Measurements from ENCODE around the gene LAMB2.

The LAMB2 gene

DNA sequence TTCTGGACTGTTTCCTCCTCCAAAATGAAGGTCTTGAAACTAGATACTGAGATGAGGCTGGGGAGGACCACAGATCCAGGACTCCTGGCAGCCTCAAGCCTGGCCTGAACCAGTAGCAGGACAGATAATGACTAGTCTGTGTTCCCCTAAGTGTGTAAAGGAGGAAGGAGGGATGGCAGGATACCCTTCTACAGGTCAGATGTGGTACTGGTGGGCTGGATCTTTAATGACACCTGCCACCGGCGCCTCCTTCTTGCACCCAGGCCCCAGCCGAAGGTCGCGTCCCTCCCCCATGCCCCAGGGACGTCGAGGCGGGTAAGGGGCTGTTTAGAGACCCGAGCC lies 12.8 kb downstream of the LAMB2 start:
- no peak for DNase-seq

DNA sequence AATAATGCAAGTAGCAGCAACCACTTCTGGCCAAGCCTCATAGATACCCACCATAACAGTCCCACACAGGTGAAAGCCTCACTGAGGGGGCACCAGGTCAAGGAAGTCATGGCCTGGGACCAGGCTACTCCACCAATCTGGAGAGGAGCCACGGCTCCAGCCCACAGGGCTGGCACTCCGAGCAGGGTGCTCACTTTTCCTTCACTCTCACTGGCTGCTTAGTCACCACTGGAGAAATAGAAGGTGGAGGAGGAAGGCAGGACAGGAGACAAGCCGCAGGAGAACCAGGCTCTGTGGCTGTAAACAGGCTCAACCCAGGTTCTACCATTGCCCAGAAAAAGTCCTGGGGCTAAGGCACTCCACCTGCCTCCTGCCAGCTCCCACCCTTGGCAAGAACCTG lies 13.4 kb downstream of the LAMB2 start:
- DNase-seq: no peak

DNA sequence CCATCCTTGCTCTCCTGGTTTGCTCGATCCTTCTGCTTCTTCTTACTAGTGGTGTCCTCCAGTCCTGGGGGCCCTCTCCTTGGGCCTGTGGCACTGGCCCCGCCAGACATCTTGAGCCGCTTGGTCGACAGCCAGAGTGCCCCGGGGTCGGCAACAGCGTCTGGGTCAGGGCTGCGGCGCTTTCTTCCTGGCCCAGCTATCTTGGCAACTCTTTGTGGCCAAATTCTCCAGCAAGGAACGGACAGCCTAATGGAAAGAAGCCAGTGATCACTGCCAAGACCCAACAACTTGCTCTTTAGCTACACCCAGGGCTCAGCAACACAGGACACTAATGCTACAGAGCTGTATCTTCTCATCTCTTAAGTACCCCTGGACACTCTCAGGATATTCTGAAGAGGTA lies 13.8 kb downstream of the LAMB2 start:
- DNase-seq: no peak

DNA sequence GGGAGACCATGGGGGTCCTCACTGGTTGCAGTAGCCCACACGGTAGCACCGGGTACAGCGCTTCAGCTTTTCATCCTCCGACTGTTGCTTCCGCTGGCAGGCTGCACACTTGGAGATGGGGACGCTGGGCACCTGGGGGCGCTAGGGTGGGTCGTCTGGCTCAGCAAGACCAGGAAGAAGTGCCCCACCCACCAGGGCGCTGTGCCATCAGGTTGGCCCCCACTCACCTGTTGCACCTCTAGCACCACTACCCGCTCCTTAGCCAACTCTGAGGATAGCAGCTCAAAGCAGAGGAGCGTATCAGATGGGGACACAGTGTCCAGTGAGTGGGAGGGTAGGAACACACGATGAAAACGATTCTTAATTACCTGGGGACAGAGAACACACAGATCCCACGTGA lies 20.6 kb downstream of the LAMB2 start:
- no peak for DNase-seq

DNA sequence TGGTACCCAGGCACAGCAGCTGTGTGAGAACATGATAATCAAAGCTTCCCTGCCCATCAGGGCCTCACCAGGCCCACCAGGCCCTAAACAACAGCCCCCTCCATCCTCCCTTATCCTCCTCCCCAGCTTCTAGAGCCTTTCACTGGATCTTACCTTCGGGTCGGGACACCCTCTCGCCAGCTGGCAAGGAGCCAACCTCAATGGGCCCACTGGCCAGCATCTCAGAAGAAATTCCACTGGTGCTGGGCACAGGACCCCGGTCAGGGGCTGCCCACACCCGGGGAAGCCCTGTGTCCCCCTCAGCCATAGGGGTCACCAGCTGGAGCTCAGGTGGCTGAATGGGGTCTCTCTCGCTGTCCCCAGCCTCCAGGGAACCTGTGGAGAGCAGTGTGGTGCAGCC lies 21.5 kb downstream of the LAMB2 start:
- no peak for DNase-seq

DNA sequence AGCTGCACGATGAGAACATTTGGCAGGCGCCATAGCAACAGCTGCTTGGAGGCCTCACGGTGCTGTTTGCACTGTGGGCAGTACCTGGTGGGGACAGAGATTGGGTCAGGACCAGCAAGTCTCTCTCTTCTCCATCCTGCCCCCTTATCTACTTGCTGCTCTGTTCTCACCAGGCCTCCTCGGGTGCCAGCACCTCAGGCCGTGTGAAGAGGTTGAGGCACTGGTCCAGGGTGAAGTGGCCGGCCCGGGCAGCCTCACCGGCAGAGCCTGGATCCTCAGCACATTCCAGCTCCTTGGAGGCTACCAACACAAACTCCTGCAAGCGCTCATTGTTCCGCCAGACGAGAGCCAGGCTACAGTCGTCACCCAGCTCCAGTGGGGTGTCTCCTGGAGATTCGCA lies 22.1 kb downstream of the LAMB2 start:
- DNase-seq: no peak

DNA sequence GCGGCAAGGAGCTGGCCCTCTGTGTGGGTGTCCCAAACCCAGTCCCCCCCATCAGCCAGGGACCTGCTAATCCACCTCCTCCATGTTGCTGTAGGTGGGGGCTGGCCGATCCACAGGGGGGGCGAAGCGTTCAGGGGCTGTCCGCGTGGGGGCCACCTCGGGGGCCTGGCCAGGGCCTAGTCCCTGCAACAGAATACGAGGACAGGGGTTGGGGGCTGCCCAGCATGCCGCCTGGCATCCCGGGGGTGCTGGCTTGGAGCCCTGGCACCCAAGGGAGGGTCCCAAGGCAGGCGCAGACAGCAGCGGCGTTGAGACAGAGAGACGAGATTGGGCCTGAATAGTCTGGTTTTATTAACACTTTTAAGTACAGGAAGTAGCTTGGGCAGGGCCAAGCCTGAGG lies 24.5 kb downstream of the LAMB2 start:
- no peak for DNase-seq

DNA sequence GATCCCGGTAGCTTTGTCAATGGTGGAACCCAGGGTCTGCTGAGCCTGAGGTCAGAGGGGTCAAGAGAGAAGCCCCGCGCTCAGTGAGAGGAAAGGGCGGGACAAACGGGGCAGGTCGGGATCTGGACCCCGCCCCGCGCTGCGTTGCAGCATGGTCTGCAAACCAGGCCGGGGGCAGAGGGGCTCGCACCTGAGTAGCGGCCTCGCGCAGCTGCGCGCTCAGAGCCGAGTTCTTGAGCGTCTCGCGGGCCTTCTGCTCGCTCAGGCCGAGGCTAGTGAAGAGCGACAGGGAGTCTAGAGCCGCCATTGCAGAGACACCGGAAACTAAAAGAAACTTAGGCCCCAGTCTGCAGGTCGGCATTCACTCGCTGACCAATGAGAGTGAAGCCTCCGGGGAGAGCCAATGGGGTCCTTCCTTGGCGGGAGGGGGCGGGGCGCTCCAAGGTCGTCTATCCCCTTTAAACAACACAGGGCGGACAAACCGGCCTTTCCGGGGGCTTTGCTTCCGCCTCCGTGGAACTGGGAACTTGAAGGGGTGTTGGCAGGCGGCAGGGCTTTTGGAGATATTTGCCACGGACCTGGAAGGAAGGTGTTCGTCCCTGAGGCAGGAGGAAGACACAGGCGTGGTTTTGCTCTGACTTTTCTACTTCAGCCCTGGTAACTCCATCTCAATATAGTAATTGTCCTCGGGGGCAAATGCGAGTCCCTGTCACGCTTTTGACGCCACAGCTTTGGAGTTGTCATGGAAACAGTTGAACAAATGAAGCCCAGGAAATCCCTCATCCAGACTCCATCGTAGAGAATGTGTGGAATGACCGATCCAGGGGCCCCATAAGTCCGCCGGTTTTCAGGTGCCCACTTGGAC lies 28.2 kb downstream of the LAMB2 start, which contains the start of gene QARS1:
QARS1 (minus strand) TSS at position 331 of the 865 bp plus-strand sequence; CDS start at position 307, 24 bp downstream.
- DNase-seq: peak; percentile 88

DNA sequence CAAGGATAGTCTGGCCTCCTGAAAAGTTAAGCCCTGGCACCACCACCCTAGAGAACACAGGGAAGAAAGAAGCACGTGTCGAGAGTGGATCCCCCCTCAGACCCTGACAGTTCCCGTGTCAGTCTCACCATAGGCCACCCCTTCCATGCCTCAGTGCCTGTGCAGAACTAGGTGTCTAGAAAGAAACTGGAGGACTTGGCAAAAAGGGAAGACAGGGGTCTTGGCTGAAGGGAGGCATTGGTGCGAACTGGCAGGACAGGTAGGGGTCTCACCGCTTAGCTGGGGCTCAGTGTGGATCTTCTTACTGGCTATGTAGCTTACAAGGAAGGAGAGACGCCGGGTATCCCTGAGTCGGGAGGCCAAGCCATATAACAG lies 28.8 kb downstream of the LAMB2 start:
- DNase-seq: no peak

DNA sequence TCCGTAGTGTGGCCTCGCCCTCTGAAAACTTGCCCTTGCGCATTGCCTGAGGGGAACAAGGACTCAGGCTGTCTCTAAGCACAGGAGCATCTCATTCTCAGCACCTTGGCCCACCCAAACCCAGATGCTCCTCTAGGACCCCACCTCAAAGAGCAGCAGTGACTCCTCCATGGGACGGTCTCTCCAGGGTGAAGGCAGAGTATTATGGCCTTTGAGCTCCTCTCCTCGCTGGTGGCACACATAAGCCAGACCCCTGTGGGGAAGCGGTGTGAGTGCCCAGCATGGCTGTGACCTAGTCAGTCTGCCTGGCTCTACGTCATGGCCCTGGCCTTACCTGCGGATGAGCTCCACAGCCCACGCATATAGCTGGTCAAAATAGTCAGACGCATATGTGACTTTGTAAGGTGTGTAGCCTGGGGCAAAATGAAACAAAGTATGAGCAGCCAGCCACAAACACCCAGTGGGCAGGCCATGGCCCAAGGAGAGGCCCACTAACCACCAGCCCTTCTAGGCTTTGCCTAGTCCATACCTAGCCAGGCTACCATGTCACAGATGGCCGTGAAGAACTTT lies 32.7 kb downstream of the LAMB2 start:
- no peak for DNase-seq

DNA sequence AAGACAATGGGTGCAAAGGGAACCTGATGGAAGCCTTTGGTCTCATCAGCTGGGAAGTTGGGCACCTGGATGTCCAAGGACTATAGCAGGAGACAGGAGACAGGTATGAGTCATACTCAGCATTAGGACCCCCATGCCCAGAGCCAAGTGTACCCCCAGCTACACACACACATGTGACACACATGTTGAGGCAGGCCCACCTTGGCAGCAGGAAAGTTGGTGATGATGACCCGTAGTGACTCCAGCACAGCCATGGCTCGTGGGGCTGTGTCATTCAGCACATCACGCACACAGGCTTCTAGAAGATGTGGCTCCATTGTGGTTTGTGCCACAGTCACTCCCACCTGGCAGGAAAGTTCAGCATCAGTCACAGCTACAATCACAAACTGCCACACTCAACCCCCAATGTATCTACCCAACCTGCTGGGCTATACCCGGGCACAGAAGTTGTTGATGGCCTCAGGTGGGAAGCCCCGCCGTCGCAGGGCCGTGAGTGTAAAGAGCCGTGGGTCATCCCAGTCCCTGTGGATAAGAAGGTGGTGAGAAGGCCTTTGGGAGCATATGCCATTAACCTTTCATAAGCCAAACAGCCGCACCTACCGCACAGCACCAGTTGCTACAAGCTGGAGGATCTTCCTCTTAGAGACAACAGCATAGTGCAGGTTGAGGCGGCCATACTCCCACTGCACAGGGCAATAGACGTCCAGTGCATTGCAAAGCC lies 33.8 kb downstream of the LAMB2 start:
- no peak for DNase-seq

DNA sequence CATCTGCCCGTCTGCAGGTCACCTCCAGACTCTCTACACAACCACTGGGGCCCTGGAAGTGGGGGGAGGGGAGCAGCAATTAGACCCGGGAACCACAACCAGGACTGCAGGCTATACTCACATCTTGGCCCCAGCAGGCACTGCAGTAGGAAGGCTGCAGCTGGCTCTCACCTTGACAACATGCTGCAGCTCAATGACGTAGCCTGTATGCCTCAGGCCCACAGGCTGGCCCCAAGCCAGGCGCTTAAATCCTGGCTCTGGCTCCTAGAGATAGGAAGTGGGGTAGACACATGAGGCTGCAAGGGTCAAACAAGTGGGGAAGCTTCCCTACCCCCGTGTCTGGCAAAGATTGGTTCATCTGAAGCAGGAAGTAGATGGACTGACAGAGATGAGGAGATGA lies 34.4 kb downstream of the LAMB2 start:
- DNase-seq: no peak

DNA sequence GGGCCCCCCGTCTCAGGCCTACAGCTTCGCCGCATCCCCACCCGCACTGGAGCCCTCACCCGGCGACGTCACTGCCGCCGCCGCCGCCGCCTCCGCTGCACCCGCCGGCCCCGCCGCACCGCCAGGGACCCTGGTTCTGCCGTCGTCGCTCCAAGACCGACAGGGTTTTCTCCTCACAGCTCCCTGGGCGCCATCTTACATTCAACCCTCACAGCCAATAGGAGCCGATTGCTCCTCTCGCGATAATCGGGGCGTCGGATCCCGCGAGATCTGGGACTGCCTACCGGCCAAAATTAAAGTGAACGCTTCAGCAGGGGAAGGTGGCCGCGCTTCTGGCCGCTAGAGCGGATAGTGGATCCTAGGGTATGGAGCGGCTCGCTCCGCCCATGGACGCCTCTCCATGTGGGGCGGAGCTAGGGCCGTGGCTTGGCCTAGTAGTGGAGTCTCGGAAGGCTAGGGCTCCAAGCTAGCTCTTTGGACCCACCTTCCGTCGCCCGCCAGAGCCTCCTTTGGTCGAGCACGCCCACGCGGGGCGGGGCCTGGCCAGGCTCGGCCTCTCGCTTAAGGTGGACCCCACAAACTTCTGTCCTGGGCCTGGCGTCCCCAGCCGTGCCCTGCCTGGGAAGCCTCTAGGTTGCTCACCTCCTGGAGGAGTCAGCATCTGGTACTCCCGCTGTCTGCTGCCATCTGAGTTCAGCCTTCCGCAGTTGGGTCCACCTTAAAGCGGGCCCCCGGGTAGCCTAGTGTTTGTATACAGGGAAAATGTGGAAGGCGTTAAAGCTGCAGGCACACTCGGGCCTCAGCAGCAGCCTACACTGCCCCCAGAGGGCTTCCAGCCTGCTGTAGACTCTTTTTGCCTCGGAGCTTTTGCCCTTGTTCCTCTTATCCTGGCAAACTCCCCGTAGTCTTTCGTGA lies 38.7 kb downstream of the LAMB2 start, which contains the start of gene QRICH1:
QRICH1 (minus strand) TSS at position 219 of the 915 bp plus-strand sequence. CDS start 17,054 bp downstream, outside the sequence.
- peak; percentile 94 for DNase-seq

DNA sequence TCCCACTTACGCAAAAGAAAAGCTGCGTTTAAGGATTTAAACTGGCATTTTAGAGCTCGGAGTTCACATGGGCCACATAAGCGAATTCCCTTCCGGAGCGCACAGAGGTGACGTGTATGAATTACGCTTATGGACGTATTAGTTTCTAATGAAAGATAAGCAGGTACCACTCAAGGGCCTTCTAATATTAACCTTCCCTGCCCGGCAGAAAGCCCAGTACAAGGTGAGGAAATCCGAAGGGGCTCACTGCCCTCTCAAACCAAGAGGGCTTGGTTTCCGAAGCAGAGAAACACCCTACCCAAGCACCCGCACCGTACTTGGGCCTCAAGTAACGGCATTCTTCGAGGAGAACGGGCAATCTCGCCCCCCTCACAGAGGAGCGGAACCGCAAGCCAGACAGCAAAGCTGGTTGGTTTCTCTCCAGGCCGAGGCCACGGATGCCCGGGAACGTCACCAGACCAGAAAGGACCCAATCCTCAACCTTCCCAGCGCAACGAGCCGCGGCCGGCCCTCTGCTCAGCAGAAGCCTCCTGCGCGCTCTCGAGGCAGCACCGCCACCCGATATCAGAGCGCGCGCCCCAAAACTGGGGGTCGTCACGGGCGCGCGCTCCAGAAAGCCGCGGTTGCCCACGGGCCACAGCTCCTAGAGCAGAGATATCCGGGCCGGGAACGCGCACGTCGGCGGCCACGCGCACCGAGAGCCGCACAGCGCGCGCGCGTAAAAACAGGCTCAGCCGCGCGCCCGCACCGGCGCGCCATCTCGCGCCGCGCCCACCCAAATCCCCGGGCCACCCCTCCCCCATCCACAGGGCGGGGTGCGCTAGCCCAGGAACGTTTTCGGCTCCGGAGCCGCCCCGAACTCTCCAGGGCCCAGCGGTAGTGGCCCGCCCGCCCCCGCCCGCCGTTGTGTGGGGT lies 39.7 kb downstream of the LAMB2 start:
- DNase-seq: peak; percentile 63

DNA sequence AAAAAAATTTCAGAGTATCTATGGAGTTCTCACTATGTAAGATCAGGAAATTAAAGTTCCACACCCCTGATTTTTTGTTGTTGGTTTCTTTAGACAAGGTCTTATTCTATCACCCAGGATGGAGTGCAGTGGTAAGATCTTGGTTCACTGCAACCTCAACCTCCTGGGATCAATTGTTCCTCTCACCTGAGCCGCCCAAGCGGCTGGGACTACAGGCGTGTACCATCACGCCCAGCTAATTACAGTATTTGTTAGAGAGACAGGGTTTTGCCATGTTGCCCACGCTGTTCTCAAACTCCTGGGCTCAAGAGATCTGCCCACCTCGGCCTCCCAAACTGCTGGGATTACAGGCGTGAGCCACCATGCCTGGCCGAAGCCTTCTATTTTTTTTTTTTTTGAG lies 51.4 kb downstream of the LAMB2 start:
- peak; percentile 0 for DNase-seq

DNA sequence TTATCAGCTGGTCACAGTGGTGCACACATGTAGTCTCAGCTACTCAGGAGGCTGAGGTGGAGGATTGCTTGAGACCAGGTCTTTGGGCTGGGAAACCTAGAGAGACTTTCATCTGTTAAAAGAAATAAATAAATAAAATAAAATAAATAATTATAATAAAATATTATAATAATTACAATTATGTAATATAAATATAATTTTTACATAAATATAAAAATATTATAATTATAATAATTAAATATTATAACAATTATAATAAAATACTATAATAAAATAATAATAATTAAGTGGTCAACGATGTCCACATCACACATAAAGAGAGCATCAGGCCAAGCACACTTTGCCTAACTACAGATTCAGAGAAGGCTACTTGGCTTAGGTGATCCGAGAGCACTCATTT lies 53.6 kb downstream of the LAMB2 start:
- DNase-seq: no peak

DNA sequence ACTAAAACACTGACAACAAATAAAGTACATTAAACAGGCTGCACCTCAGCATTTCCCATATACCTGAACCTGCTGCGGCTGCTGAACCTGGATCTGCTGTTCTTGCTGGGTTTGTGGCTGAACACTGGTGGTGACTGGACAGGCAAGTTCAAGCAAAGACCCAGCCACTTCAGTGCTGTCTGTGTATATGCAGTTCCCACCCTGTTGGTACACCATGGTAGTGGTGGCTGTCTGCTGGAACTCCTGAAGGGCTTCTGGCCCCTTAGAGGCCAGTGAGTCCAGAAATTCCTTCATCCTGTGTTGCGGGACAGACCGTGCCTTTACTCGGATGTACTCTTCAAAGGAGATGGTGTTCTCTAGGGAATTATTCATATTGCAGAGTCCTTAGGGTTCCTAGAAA lies 56.2 kb downstream of the LAMB2 start:
- DNase-seq: no peak

DNA sequence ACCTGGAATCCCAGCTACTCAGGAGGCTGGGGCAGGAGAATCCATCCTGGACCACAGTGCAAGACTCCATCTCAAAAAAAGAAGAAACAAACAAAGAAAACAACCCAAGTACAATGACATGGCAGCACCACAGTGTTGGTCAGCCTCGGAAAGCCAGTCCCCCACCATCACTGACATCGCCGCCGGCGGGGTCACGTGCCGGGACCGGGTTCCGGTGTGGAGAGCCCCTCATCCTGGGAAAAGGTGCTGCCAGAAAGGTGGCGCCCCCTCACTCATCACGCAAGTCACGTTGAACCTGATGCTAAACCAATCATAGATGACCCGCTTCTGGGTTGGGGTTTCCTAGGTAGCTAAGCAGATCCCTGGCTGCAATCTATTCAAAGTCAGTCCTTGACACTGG lies 56.7 kb downstream of the LAMB2 start:
- no peak for DNase-seq
